Measurements from ENCODE around the gene PCDHGB3. TPM values are rescaled to one million over a fixed set of nuclear protein-coding genes. Genes with fewer than 3 reads are reported as not detected.
"Not testable (repeated sequence)": the region's sequence is repeated elsewhere in the genome, so short reads cannot be mapped to it uniquely, and the experiment has no call there.

Gene PCDHGB3
- total RNA-seq, 1 donor from 2014 or later: 4.1 TPM

DNA sequence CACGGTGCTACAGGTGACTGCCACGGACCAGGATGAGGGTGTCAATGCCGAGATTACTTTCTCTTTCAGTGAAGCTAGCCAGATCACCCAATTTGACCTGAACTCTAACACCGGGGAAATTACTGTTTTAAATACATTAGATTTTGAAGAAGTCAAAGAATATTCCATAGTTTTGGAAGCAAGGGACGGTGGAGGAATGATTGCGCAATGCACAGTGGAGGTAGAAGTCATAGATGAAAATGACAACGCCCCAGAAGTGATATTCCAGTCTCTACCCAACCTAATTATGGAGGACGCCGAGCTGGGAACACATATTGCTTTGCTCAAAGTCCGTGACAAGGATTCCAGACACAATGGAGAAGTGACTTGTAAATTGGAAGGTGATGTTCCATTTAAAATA, 18.6 kb downstream of the PCDHGB3 start:
- H3K4me1 Mint-ChIP-seq (ENCODE audit: unreplicated experiment): peaks cover 3% of the 10 kb centered on the region
- H3K4me3 Mint-ChIP-seq (ENCODE audit: unreplicated experiment): peak overlapping the region; percentile 81
- H3K27ac Mint-ChIP-seq (ENCODE audit: unreplicated experiment): no peak overlapping the region
- peaks cover 41% of the 10 kb centered on the region for H3K9me3 Mint-ChIP-seq (ENCODE audit: unreplicated experiment)
- peaks cover 73% of the 10 kb centered on the region for H3K36me3 Mint-ChIP-seq (ENCODE audit: low read depth, unreplicated experiment)
- TF ChIP-seq, protein P1, sequence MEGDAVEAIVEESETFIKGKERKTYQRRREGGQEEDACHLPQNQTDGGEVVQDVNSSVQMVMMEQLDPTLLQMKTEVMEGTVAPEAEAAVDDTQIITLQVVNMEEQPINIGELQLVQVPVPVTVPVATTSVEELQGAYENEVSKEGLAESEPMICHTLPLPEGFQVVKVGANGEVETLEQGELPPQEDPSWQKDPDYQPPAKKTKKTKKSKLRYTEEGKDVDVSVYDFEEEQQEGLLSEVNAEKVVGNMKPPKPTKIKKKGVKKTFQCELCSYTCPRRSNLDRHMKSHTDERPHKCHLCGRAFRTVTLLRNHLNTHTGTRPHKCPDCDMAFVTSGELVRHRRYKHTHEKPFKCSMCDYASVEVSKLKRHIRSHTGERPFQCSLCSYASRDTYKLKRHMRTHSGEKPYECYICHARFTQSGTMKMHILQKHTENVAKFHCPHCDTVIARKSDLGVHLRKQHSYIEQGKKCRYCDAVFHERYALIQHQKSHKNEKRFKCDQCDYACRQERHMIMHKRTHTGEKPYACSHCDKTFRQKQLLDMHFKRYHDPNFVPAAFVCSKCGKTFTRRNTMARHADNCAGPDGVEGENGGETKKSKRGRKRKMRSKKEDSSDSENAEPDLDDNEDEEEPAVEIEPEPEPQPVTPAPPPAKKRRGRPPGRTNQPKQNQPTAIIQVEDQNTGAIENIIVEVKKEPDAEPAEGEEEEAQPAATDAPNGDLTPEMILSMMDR (IDR thresholded peaks at IDR 0.05; ENCODE audit: unreplicated experiment): no peak
- no peak for DNase-seq (ENCODE audit: low spot score)
- peaks cover 8% of the 10 kb centered on the region for H3K27me3 Mint-ChIP-seq (ENCODE audit: unreplicated experiment)

DNA sequence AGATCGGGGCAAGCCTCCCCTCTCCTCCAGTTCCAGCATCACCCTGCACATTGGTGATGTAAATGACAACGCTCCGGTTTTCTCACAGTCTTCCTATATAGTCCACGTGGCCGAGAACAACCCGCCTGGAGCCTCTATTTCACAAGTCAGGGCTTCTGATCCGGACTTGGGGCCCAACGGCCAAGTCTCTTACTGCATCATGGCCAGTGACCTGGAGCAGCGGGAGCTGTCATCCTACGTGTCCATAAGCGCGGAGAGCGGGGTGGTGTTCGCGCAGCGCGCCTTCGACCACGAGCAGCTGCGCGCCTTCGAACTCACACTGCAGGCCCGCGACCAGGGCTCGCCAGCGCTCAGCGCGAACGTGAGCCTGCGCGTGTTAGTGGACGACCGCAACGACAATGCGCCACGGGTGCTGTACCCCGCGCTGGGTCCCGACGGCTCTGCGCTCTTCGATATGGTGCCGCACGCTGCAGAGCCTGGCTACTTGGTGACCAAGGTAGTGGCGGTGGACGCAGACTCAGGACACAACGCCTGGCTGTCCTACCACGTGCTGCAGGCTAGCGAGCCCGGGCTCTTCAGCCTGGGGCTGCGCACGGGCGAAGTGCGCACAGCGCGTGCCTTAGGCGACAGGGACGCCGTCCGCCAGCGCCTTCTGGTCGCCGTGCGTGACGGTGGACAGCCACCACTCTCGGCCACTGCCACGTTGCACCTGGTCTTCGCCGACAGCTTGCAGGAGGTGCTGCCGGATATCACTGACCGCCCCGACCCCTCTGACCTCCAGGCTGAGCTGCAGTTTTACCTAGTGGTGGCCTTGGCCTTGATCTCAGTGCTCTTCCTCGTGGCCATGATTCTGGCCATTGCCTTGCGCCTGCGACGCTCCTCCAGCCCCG, 19.4 kb downstream of the PCDHGB3 start:
- peaks cover 8% of the 10 kb centered on the region for H3K27me3 Mint-ChIP-seq (ENCODE audit: unreplicated experiment)
- H3K4me3 Mint-ChIP-seq (ENCODE audit: unreplicated experiment): peak overlapping the region; percentile 81
- H3K36me3 Mint-ChIP-seq (ENCODE audit: low read depth, unreplicated experiment): peaks cover 73% of the 10 kb centered on the region

DNA sequence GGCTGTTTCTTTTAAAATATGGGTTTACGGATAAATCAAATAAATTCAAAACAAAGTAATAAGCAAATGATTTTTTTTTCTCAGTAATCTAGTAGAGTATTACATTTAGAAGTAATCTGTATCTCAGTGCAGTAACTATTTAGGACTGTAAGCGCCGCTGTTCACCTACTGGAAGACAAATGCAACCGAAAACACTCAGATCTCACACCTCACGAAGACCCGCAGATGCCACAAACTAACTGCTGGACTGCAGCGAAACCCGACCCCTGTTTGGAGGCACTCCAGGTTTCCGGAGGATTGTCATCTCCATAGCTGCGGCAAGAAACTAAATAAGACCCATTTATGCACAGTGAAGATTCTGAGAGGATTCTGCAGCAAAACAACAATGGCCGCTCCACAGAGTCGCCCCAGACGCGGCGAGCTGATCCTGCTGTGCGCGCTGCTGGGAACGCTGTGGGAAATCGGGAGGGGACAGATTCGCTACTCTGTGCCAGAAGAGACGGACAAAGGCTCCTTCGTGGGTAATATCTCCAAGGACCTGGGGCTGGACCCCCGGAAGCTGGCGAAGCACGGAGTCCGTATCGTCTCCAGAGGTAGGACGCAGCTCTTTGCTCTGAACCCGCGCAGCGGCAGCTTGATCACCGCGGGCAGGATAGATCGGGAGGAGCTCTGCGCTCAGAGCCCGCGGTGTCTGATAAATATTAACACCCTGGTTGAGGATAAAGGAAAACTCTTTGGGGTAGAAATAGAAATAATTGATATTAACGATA, 22.6 kb downstream of the PCDHGB3 start, which contains the start of gene PCDHGA8:
Gene PCDHGA8, plus strand, starts transcription at position 205 of the 770 bp plus-strand sequence. Its CDS starts 181 bp downstream, at position 386.
- TF ChIP-seq, protein P1 (IDR thresholded peaks at IDR 0.05; ENCODE audit: unreplicated experiment): no peak
- peaks cover 37% of the 10 kb centered on the region for H3K9me3 Mint-ChIP-seq (ENCODE audit: unreplicated experiment)
- DNase-seq (ENCODE audit: low spot score): no peak

More for the DNA sequence above, 19.4 kb downstream of the PCDHGB3 start:
- DNase-seq (ENCODE audit: low spot score): no peak
- Mint-ChIP-seq H3K4me1 (ENCODE audit: unreplicated experiment) (peaks cover 3% of the 10 kb centered on the region), H3K9me3 (ENCODE audit: unreplicated experiment) (peaks cover 43% of the 10 kb centered on the region), H3K27ac (ENCODE audit: unreplicated experiment) (no peak overlapping the region)
- TF ChIP-seq, protein P1 (IDR thresholded peaks at IDR 0.05; ENCODE audit: unreplicated experiment): no peak

DNA sequence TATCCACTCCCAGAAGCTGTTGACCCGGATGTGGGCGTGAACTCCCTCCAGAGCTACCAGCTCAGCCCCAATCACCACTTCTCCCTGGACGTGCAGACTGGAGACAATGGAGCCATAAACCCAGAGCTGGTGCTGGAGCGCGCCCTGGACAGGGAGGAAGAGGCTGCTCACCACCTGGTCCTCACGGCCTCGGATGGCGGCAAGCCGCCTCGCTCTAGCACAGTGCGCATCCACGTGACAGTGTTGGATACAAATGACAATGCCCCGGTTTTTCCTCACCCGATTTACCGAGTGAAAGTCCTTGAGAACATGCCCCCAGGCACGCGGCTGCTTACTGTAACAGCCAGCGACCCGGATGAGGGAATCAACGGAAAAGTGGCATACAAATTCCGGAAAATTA, 23.2 kb downstream of the PCDHGB3 start:
- Mint-ChIP-seq H3K27me3 (ENCODE audit: unreplicated experiment) (peaks cover 4% of the 10 kb centered on the region), H3K9me3 (ENCODE audit: unreplicated experiment) (peaks cover 36% of the 10 kb centered on the region), H3K36me3 (ENCODE audit: low read depth, unreplicated experiment) (peaks cover 66% of the 10 kb centered on the region), H3K4me3 (ENCODE audit: unreplicated experiment) (peak overlapping the region; percentile 56), H3K27ac (ENCODE audit: unreplicated experiment) (no peak overlapping the region), H3K4me1 (ENCODE audit: unreplicated experiment) (peaks cover 3% of the 10 kb centered on the region)
- DNase-seq (ENCODE audit: low spot score): no peak
- TF ChIP-seq, protein P1 (IDR thresholded peaks at IDR 0.05; ENCODE audit: unreplicated experiment): no peak

More for the DNA sequence above, 22.6 kb downstream of the PCDHGB3 start, which contains the start of gene PCDHGA8:
- Mint-ChIP-seq H3K36me3 (ENCODE audit: low read depth, unreplicated experiment) (peaks cover 69% of the 10 kb centered on the region), H3K27ac (ENCODE audit: unreplicated experiment) (no peak within 1 kb of the TSS), H3K27me3 (ENCODE audit: unreplicated experiment) (peaks cover 4% of the 10 kb centered on the region), H3K4me3 (ENCODE audit: unreplicated experiment) (peak within 1 kb of the TSS; percentile 56), H3K4me1 (ENCODE audit: unreplicated experiment) (peaks cover 3% of the 10 kb centered on the region)

DNA sequence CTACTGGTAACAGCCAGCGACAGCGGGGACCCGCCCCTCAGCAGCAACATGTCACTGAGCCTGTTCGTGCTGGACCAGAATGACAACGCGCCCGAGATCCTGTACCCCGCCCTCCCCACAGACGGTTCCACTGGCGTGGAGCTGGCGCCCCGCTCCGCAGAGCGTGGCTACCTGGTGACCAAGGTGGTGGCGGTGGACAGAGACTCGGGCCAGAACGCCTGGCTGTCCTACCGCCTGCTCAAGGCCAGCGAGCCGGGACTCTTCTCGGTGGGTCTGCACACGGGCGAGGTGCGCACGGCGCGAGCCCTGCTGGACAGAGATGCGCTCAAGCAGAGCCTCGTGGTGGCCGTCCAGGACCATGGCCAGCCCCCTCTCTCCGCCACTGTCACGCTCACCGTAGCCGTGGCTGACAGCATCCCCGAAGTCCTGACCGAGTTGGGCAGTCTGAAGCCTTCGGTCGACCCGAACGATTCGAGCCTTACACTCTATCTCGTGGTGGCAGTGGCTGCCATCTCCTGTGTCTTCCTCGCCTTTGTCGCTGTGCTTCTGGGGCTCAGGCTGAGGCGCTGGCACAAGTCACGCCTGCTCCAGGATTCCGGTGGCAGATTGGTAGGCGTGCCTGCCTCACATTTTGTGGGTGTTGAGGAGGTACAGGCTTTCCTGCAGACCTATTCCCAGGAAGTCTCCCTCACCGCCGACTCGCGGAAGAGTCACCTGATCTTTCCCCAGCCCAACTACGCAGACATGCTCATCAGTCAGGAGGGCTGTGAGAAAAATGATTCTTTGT, 24.6 kb downstream of the PCDHGB3 start:
- H3K4me1 Mint-ChIP-seq (ENCODE audit: unreplicated experiment); DNase-seq (ENCODE audit: low spot score); H3K27me3 Mint-ChIP-seq (ENCODE audit: unreplicated experiment); H3K27ac Mint-ChIP-seq (ENCODE audit: unreplicated experiment): not testable (repeated sequence)
- Mint-ChIP-seq H3K9me3 (ENCODE audit: unreplicated experiment) (peaks cover 35% of the 10 kb centered on the region), H3K36me3 (ENCODE audit: low read depth, unreplicated experiment) (peaks cover 63% of the 10 kb centered on the region), H3K4me3 (ENCODE audit: unreplicated experiment) (peak overlapping the region; percentile 56)

DNA sequence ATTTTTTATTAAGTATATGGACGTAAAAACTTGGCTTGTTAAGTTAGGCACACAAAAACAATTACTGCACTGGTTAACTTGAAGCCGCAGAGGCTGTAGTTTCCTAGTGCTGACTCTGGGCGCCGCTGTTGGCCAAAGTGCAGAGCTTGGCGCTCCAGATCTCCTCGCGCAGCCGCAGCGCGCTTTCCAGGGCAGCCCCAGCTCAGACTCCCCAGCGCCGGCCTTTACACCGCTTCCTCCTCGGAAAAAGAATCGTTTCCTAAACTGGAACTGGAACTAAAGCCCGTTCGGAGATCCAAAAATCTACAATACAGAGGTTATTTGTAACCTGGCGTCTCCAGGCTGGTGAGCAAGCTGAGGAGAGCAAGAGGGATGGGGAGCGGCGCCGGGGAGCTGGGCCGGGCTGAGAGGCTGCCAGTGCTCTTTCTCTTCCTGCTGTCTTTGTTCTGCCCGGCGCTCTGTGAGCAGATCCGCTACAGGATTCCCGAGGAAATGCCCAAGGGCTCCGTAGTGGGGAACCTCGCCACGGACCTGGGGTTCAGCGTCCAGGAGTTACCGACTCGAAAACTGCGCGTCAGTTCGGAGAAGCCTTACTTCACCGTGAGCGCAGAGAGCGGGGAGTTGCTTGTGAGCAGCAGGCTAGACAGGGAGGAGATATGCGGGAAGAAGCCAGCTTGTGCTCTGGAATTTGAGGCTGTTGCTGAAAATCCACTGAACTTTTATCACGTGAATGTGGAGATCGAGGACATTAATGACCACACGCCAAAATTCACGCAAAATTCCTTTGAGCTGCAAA, 27.9 kb downstream of the PCDHGB3 start, which contains the start of gene PCDHGB5:
Gene PCDHGB5, plus strand, starts transcription at position 192 of the 796 bp plus-strand sequence. Its CDS starts 181 bp downstream, at position 373.
- H3K4me1 Mint-ChIP-seq (ENCODE audit: unreplicated experiment); H3K27ac Mint-ChIP-seq (ENCODE audit: unreplicated experiment); DNase-seq (ENCODE audit: low spot score); H3K27me3 Mint-ChIP-seq (ENCODE audit: unreplicated experiment): not testable (repeated sequence)
- H3K36me3 Mint-ChIP-seq (ENCODE audit: low read depth, unreplicated experiment): peaks cover 51% of the 10 kb centered on the region
- H3K9me3 Mint-ChIP-seq (ENCODE audit: unreplicated experiment): peaks cover 36% of the 10 kb centered on the region
- H3K4me3 Mint-ChIP-seq (ENCODE audit: unreplicated experiment): peak within 1 kb of the TSS; percentile 77

Measured in endothelial cell (in vitro differentiated cells).